Measurements from ENCODE around the gene ZCCHC4. TPM values are rescaled to one million over a fixed set of nuclear protein-coding genes. Genes with fewer than 3 reads are reported as not detected.
"Not testable (repeated sequence)": the region's sequence is repeated elsewhere in the genome, so short reads cannot be mapped to it uniquely, and the experiment has no call there.

The ZCCHC4 gene
- total RNA-seq, 1 experiment from 2014 or later, result 12.3 TPM

GRCh38 chr4:25372549-25372948, 60.0 kb downstream of the ZCCHC4 start:
- ATAC-seq; intact Hi-C loops (cut with micrococcal nuclease); H3K9me3 ChIP-seq (ENCODE audit: control insufficient read depth in 1 of 2, insufficient read depth in 1 of 2, low read depth in 1 of 2, low read length in 2 of 2); H3K36me3 ChIP-seq (ENCODE audit: control insufficient read depth in 1 of 2, insufficient read depth in 2 of 2, low read length in 2 of 2); H3K27ac ChIP-seq (ENCODE audit: low read depth, low read length); H3K9ac ChIP-seq (ENCODE audit: low read length); CTCF ChIA-PET; H3K27me3 ChIP-seq (ENCODE audit: insufficient read depth, low read length); H3K79me2 ChIP-seq (ENCODE audit: insufficient read depth, low read length); H4K20me1 ChIP-seq (ENCODE audit: insufficient read depth); POLR2A ChIA-PET; H3K9me2 ChIP-seq (ENCODE audit: insufficient read depth); DNase-seq (ENCODE audit: low read depth, low spot score); RAD21 ChIA-PET (ENCODE audit: low non-redundant PET in 1 of 2, low total read pairs in 2 of 2, uncharacterized antibody in 2 of 2, unreplicated experiment in 2 of 2); H3K4me2 ChIP-seq (ENCODE audit: low read length); H2AFZ ChIP-seq (ENCODE audit: low read depth, low read length, poor library complexity, severe bottlenecking); H3K4me3 ChIP-seq (replicated peaks in 1 of 2; ENCODE audit: low read depth in 1 of 2, low read length in 2 of 2); BruUV-seq (replicated peaks); H3K4me1 ChIP-seq (ENCODE audit: control insufficient read depth in 1 of 2, insufficient read depth in 2 of 2, low read length in 2 of 2): not testable (repeated sequence)

- CTCF ChIA-PET, result interaction anchor here (1.0 to 1.9 kb wide), 2 partner anchors 10 to 65 kb away, joined by 6 to 7 read pairs; partner anchors contain the start of gene ZCCHC4
- peak; percentile 83 for DNase-seq (ENCODE audit: low read depth, low spot score)
- BruUV-seq (replicated peaks), result no TSS peak
Observed at GRCh38 chr4:25376754-25377571, 64.4 kb downstream of the ZCCHC4 start, which contains the start of gene ANAPC4. Gene ANAPC4 (plus strand): TSS chr4:25377263. CDS start chr4:25377428, 165 bp downstream.

More at GRCh38 chr4:25376754-25377571, 64.4 kb downstream of the ZCCHC4 start, which contains the start of gene ANAPC4:
- Histone ChIP-seq H3K4me3 (replicated peaks in 1 of 2; ENCODE audit: low read depth in 1 of 2, low read length in 2 of 2) (peak within 1 kb of the TSS; percentile 91 to 95), H3K4me2 (ENCODE audit: low read length) (peak within 1 kb of the TSS; percentile 94), H3K9me3 (ENCODE audit: control insufficient read depth in 1 of 2, insufficient read depth in 1 of 2, low read depth in 1 of 2, low read length in 2 of 2) (peaks cover 0 to 3% of the 10 kb centered on the region in 2 experiments; a peak in 1 of 4 replicates), H3K4me1 (ENCODE audit: control insufficient read depth in 1 of 2, insufficient read depth in 2 of 2, low read length in 2 of 2) (peaks cover 8 to 19% of the 10 kb centered on the region in 2 experiments), H3K27me3 (ENCODE audit: insufficient read depth, low read length) (no peaks in the 10 kb centered on the region), H3K9me2 (ENCODE audit: insufficient read depth) (no peaks in the 10 kb centered on the region), H3K79me2 (ENCODE audit: insufficient read depth, low read length) (peaks cover 35% of the 10 kb centered on the region), H3K9ac (ENCODE audit: low read length) (peak within 1 kb of the TSS; percentile 84), H2AFZ (ENCODE audit: low read depth, low read length, poor library complexity, severe bottlenecking) (no peak within 1 kb of the TSS), H4K20me1 (ENCODE audit: insufficient read depth) (no peaks in the 10 kb centered on the region), H3K36me3 (ENCODE audit: control insufficient read depth in 1 of 2, insufficient read depth in 2 of 2, low read length in 2 of 2) (peaks cover 4 to 18% of the 10 kb centered on the region in 2 experiments; a peak in 3 of 4 replicates), H3K27ac (ENCODE audit: low read depth, low read length) (peak within 1 kb of the TSS; percentile 65)
- peak; percentile 92 for ATAC-seq
- ChIA-PET POLR2A (interaction anchor here (0.6 to 1.8 kb wide), 2 partner anchors 9 to 59 kb away, joined by 5 to 7 read pairs; no protein-coding TSS in a partner anchor), RAD21 (ENCODE audit: low non-redundant PET in 1 of 2, low total read pairs in 2 of 2, uncharacterized antibody in 2 of 2, unreplicated experiment in 2 of 2) (interaction anchor here in 1 of 2 experiments (0.7 kb wide), 1 partner anchor 607 kb away, joined by 3 read pairs; no protein-coding TSS in a partner anchor)
- TF ChIP-seq POLR2AphosphoS5 (IDR thresholded peaks at IDR 0.05; ENCODE audit: low read depth, low read length) (peak; percentile 85), JUND (IDR thresholded peaks at IDR 0.05) (no peak), SIN3A (IDR thresholded peaks at IDR 0.05; ENCODE audit: low read depth) (peak; percentile 58; the same call in 1 of the 2 replicates), FOSL1 (IDR thresholded peaks at IDR 0.05; ENCODE audit: low read depth) (no peak), ZNF274 (IDR thresholded peaks at IDR 0.05; ENCODE audit: low read depth, low read length) (no peak), YY1 (IDR thresholded peaks at IDR 0.05; ENCODE audit: extremely low read depth, insufficient replicate concordance, low read depth, low read length) (peak; percentile 43), SP1 (IDR thresholded peaks at IDR 0.05; ENCODE audit: low read depth) (peak; percentile 60), POLR2A (IDR thresholded peaks at IDR 0.05; ENCODE audit: borderline replicate concordance, extremely low read depth, insufficient read depth, insufficient read length) (peak; percentile 82), CEBPB (IDR thresholded peaks at IDR 0.05; ENCODE audit: low read depth) (no peak), MAX (IDR thresholded peaks at IDR 0.05) (peak; percentile 65), TCF7L2 (IDR thresholded peaks at IDR 0.05; ENCODE audit: borderline replicate concordance, extremely low read depth, insufficient read depth, insufficient read length) (no peak), ELF1 (IDR thresholded peaks at IDR 0.05; ENCODE audit: borderline replicate concordance, low read depth) (peak; percentile 74), ZFX (IDR thresholded peaks at IDR 0.05) (peak; percentile 14; the same call in 1 of the 2 replicates), CBX3 (IDR thresholded peaks at IDR 0.05; ENCODE audit: low read depth) (0 out of 2 replicates have a peak, but pooled peaks have one; percentile 52)
- TF ChIP-seq, protein P1, sequence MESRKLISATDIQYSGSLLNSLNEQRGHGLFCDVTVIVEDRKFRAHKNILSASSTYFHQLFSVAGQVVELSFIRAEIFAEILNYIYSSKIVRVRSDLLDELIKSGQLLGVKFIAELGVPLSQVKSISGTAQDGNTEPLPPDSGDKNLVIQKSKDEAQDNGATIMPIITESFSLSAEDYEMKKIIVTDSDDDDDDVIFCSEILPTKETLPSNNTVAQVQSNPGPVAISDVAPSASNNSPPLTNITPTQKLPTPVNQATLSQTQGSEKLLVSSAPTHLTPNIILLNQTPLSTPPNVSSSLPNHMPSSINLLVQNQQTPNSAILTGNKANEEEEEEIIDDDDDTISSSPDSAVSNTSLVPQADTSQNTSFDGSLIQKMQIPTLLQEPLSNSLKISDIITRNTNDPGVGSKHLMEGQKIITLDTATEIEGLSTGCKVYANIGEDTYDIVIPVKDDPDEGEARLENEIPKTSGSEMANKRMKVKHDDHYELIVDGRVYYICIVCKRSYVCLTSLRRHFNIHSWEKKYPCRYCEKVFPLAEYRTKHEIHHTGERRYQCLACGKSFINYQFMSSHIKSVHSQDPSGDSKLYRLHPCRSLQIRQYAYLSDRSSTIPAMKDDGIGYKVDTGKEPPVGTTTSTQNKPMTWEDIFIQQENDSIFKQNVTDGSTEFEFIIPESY (IDR thresholded peaks at IDR 0.05; ENCODE audit: extremely low read depth, insufficient replicate concordance, low read length), result peak; percentile 95
- intact Hi-C loops (cut with micrococcal nuclease), result no loop called here
